ENCODE data around the gene CORO2A.
"Not testable (repeated sequence)": the region's sequence is repeated elsewhere in the genome, so short reads cannot be mapped to it uniquely, and the experiment has no call there.

CORO2A gene

DNA sequence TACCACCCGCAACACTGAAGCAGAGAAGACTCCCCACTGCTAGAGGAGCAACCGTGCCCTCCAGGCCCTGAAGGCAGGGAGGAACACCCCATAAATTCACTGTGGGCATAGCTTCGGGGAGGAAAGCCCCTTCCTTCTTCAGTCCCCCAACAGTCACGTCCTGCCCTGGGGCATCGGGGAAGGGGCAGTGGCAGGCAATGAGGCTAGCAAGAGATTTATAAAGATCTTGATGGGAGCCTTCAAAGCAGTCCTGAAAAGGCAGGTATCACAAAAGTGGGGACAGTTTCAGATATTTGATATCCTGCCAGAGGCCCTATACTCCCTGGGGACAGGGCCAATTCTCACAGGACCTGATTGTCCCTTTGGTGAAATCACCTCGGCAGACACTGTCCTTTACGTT, 56.5 kb downstream of the CORO2A start:
- DNase-seq (ENCODE audit: low spot score) = no peak
- TF ChIP-seq, protein P1, sequence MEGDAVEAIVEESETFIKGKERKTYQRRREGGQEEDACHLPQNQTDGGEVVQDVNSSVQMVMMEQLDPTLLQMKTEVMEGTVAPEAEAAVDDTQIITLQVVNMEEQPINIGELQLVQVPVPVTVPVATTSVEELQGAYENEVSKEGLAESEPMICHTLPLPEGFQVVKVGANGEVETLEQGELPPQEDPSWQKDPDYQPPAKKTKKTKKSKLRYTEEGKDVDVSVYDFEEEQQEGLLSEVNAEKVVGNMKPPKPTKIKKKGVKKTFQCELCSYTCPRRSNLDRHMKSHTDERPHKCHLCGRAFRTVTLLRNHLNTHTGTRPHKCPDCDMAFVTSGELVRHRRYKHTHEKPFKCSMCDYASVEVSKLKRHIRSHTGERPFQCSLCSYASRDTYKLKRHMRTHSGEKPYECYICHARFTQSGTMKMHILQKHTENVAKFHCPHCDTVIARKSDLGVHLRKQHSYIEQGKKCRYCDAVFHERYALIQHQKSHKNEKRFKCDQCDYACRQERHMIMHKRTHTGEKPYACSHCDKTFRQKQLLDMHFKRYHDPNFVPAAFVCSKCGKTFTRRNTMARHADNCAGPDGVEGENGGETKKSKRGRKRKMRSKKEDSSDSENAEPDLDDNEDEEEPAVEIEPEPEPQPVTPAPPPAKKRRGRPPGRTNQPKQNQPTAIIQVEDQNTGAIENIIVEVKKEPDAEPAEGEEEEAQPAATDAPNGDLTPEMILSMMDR (IDR thresholded peaks at IDR 0.05; ENCODE audit: borderline replicate concordance, control extremely low read depth, extremely low read depth, insufficient read depth, missing control alignments) = no peak
- in situ Hi-C loops (cut with MboI; ENCODE audit: low sequenced_read_pairs, unreplicated experiment) = no loop called here

DNA sequence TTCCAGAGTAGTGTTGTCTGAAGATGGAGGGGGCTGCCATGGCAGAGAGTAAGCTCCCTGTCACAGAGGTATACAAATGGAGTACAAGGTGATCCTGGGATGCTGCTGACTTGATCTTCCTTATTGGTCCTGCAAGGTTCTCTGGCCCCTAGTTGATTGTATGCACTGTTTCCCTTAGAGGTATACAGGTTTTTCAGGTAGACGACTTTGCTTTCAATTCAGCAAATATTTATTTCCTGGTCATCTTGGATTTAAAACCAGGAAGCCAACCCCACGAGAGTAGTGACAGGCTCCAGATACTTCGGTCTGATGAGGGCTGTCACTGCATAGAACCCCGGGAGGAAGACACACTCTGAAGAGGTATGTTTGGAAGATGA, 56.9 kb downstream of the CORO2A start:
- in situ Hi-C loops (cut with MboI; ENCODE audit: low sequenced_read_pairs, unreplicated experiment) = no loop called here
- DNase-seq (ENCODE audit: low spot score) = no peak
- TF ChIP-seq, protein P1 (IDR thresholded peaks at IDR 0.05; ENCODE audit: borderline replicate concordance, control extremely low read depth, extremely low read depth, insufficient read depth, missing control alignments) = no peak

DNA sequence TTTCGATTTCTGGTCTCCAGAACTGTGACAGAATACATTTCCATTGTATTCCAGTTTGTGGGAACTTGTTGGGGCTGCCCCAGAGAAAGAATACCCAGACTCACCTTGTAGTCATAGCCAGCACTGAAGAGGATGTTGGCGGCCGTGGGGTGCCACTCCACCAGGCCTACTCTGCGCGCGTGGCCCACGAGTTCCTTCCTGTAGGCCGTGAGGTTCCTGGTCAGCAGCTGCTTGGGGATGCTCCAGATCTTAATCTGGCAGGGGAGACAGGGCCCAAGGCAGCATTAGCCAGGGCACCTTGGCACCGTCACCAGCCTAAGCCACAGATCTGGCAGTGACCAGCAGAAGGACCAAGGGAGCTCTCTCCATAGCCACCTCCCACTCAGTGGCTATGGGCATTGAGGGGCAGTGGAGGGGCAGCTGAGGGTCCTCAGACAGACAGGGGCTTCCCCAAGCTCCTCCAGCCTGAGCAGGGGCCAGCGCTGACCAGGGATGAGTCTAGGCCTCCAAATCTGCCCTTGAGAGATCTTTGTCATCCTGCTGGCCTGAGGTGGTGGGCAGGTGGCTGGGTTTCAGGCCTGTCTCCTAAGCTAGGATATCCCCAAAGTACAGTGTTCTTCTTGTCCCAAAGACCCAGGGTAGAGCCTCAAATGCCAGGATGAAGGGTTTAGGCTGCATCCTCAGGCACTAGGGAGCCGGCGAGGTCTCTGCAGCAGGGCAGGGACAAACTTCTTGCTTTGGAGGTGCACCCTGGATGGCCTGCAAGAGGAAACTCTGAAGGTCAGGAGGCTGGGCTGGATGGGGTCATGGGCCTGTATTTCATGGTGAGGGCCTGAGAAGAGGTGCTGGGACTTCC, 57.5 kb downstream of the CORO2A start:
- TF ChIP-seq, protein P1 (IDR thresholded peaks at IDR 0.05; ENCODE audit: borderline replicate concordance, control extremely low read depth, extremely low read depth, insufficient read depth, missing control alignments) = no peak
- in situ Hi-C loops (cut with MboI; ENCODE audit: low sequenced_read_pairs, unreplicated experiment) = no loop called here

DNA sequence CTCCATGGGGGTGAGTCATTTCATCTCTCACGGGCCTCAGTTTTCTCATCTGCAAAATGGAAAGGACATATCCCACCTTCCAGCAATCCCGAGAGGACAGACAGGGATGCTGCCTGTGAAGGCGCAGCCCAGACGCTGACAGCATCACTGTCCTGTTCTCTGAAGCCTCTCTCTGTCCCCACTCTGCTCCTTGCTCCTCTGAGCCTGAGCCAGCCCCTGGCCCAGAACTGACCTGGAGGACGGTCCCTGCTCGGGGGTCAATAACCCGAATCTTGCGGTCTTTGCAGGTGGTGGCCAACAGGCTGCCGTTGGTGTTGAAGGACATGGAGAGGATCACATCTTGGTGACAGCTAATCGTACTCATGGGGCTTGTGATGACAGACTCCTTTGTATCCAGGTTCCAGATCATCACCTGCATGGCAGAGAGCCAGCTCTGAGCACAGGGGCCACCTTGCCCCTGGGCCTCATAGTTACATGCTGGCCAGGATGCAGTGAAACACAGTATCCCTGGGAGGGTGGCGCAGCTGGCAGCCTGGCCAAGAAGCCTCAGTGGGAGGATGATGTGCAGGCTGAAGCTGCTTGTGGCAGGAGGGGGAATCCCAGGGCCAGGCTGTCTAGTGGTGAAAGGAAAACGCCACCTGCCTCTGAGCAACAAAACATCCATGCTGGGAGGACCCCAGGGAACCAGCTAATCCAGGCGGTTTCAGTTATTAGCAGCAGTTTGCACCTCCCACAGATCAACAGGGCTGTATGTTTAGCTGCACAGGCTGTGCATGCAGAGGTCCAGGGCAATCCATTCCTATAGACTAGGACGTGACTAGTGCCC, 59.4 kb downstream of the CORO2A start:
- TF ChIP-seq, protein P1 (IDR thresholded peaks at IDR 0.05; ENCODE audit: borderline replicate concordance, control extremely low read depth, extremely low read depth, insufficient read depth, missing control alignments) = no peak
- peak; percentile 50 for DNase-seq (ENCODE audit: low spot score)
- in situ Hi-C loops (cut with MboI; ENCODE audit: low sequenced_read_pairs, unreplicated experiment) = no loop called here

More for the DNA sequence above, 57.5 kb downstream of the CORO2A start:
- DNase-seq (ENCODE audit: low spot score) = peak; percentile 17

DNA sequence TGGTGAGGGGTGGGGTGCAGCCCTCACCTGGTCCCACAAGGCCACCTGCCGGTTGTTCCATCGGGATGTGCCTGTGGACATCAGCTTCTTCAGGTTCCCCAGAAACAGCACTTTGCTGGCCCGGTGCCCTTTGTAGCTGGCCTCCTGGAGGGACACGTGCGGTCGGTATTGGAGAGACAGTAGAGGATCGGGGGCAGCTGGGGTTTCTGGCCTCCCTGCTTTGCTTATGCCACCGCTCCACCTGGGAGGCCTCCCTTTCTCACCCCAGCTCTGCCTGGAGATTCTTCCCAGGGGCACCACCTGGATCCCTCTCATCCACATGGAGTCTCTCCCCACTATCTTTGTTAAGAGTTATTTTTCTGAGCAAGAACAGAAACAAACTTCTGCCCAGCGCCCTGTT, 60.3 kb downstream of the CORO2A start:
- DNase-seq (ENCODE audit: low spot score) = peak; percentile 15
- TF ChIP-seq, protein P1 (IDR thresholded peaks at IDR 0.05; ENCODE audit: borderline replicate concordance, control extremely low read depth, extremely low read depth, insufficient read depth, missing control alignments) = no peak
- in situ Hi-C loops (cut with MboI; ENCODE audit: low sequenced_read_pairs, unreplicated experiment) = no loop called here

DNA sequence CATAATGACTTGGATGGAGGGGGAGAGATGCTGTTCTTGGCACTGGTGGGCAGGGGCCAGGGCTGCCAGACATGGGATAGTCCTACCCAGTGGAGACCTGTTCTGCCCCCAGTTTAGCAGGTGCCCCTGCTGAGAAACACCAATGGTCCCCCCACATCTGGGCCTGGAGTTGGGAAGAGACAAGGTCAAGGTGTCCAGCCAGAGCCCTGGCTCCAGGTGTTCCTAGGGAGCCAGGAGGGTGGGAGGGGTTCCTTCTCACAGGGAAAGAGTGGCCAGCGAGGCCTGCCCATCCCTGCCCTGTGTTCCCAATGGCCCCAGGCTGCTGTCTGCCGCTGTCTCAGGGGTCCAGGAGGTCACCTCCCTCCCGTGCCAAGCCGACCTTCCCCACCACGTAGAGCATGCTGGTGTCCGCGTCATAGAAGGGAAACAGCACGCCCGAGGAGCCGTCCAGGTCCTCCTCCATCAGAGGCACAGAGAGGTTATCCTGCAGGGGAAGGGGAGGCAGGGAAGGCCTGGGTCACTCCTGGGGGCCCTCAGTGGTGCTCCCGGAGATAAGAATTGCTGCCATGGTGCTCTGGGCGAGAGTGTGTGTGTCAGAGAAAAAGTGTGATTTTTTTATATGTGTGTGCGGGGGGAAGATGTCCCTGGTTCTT, 61.7 kb downstream of the CORO2A start:
- TF ChIP-seq, protein P1 (IDR thresholded peaks at IDR 0.05; ENCODE audit: borderline replicate concordance, control extremely low read depth, extremely low read depth, insufficient read depth, missing control alignments) = no peak
- DNase-seq (ENCODE audit: low spot score) = peak; percentile 15
- in situ Hi-C loops (cut with MboI; ENCODE audit: low sequenced_read_pairs, unreplicated experiment) = no loop called here

DNA sequence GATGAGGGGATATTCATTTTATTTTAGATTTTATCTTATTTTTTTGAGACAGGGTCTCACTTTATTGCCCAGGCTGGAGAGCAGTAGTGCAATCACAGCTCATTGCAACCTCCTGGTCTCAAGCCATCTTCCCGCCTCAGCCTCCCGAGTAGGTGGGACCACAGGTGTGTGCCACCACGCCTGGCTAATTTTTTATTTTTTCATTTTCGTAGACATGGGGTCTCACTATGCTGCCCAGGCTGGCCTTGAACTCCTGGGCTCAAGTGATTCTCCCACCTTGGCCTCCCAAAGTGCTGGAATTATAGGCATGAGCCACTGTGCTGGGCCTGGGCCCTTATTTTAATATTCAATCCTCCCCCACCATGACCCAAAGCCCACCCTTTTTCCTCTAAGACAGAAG, 62.4 kb downstream of the CORO2A start:
- DNase-seq (ENCODE audit: low spot score); in situ Hi-C loops (cut with MboI; ENCODE audit: low sequenced_read_pairs, unreplicated experiment): not testable (repeated sequence)

All from GM13976 (cell line).